Measurements from ENCODE around the gene PATL1.

- no peak for TF ChIP-seq CTCF (IDR thresholded peaks at IDR 0.05)
- TF ChIP-seq EZH2 (IDR thresholded peaks at IDR 0.05; ENCODE audit: borderline replicate concordance, insufficient read depth, low read depth, low read length, poor library complexity, severe bottlenecking): no peak
These were observed 36.5 kb upstream of the PATL1 start for GRCh38 chr11:59705294-59705693.
